K562 (cell line): ENCODE measurements around the gene KLF17. TPM values are rescaled to one million over a fixed set of nuclear protein-coding genes. Genes with fewer than 3 reads are reported as not detected.

Experiments
- ATAC-seq: fragments of 200-7000 bp; cut with Tn5 transposase; 3 replicates; pipeline ENCODE4 v1.9.1; 2020; ENCODE audit warnings: moderate library complexity
- BruUV-seq: library from RNA; stranded (reverse); fragments of 400-500 nt; replicated peaks from 2 replicates; lab custom pipeline; 2021; lab: Mats Ljungman, UMichigan
- CTCF ChIA-PET: fragments of 300-600 bp; formaldehyde crosslinking; extraction: SDS; loops from one replicate; lab custom pipeline; 2021; ENCODE audit warnings: low intra/inter-chr PET ratio; lab: Yijun Ruan, JAX
- POLR2A ChIA-PET: fragments of 300-600, 350-650 bp; sonication (Branson Sonifier 250); formaldehyde crosslinking; extraction: SDS; loops from one replicate; lab custom pipeline; 2021; ENCODE audit warnings: antibody characterized with exemption, inconsistent platforms; lab: Yijun Ruan, JAX
- DNase-seq, 4 experiments: peaks; one replicate each; pipeline versions ENCODE4 v3.0.0 to v3.0.0-alpha.2; 2011 to 2018; ENCODE audit warnings: low spot score in 3 of 4, mixed read lengths in 3 of 4; ENCODE audit errors: extremely low read depth in 1 of 4
- FAIRE-seq: peaks from 2 replicates; lab custom pipeline; 2011; peaks lifted over from hg19 to GRCh38; lab: Jason Lieb, UNC
- H2AFZ ChIP-seq: 2 replicates; pipeline ENCODE4 v1.6.0; 2011; ENCODE audit warnings: low read depth, low read length, control low read depth, inconsistent platforms
- H3K27ac ChIP-seq: fragments of 200-600 bp; 3 replicates; pipeline ENCODE4 v1.8.0; 2011; ENCODE audit warnings: low read depth, mild to moderate bottlenecking, control low read depth, inconsistent platforms, low read length, moderate library complexity, mixed read lengths; ENCODE audit errors: extremely low read depth
- H3K27me3 ChIP-seq, 2 experiments: fragments of 300-600 bp in 1 of 2; 2 replicates in 1 of 2; 3 replicates in 1 of 2; pipeline versions ENCODE4 v1.6.0 to v1.8.0; 2011; ENCODE audit warnings: inconsistent platforms in 2 of 2, low read length in 2 of 2, mild to moderate bottlenecking in 1 of 2, mixed read lengths in 1 of 2, moderate library complexity in 1 of 2; ENCODE audit not compliant: control insufficient read depth in 2 of 2, insufficient read depth in 2 of 2
- H3K36me3 ChIP-seq: fragments of 300-600 bp; 3 replicates; pipeline ENCODE4 v1.8.0; 2011; ENCODE audit warnings: mild to moderate bottlenecking, low read length, inconsistent platforms; ENCODE audit not compliant: control insufficient read depth, insufficient read depth
- H3K4me1 ChIP-seq, 2 experiments: fragments of 200-600 bp in 1 of 2; replicated peaks in 1 of 2; 2 replicates in 1 of 2; 3 replicates in 1 of 2; pipeline versions ENCODE4 v1.5.1 to v1.8.0; 2011; ENCODE audit warnings: inconsistent platforms in 2 of 2, low read length in 2 of 2, mild to moderate bottlenecking in 1 of 2, mixed read lengths in 1 of 2, moderate library complexity in 1 of 2; ENCODE audit not compliant: control insufficient read depth in 2 of 2, insufficient read depth in 2 of 2
- H3K4me2 ChIP-seq: 2 replicates; pipeline ENCODE4 v1.6.1; 2011; ENCODE audit warnings: low read length, control low read depth, inconsistent platforms, mixed read lengths; ENCODE audit not compliant: insufficient read depth
- H3K4me3 ChIP-seq: fragments of 200-600 bp; sonication (generic), shearing (Covaris generic); 2 replicates; pipeline ENCODE4 v1.5.1; 2016; ENCODE audit warnings: control low read depth, inconsistent platforms
- H3K79me2 ChIP-seq: fragments of 200-600 bp; 3 replicates; pipeline ENCODE4 v1.8.0; 2011; ENCODE audit warnings: low read length, inconsistent platforms; ENCODE audit not compliant: control insufficient read depth, insufficient read depth
- H3K9ac ChIP-seq, 2 experiments: 2 replicates each; pipeline versions ENCODE4 v1.6.0 to v1.6.1; 2011; ENCODE audit warnings: low read depth in 2 of 2, low read length in 2 of 2, control low read depth in 1 of 2, inconsistent platforms in 1 of 2, mild to moderate bottlenecking in 1 of 2, mixed read lengths in 1 of 2; ENCODE audit not compliant: insufficient read depth in 1 of 2
- H3K9me1 ChIP-seq: one replicate; pipeline ENCODE4 v1.6.0; 2011; ENCODE audit warnings: inconsistent platforms, mild to moderate bottlenecking, low read length, moderate library complexity; ENCODE audit not compliant: control insufficient read depth, insufficient read depth
- H3K9me3 ChIP-seq: replicated peaks from 2 replicates; pipeline ENCODE4 v1.5.1; 2011; ENCODE audit warnings: low read depth, low read length, inconsistent platforms; ENCODE audit not compliant: control insufficient read depth, insufficient read depth
- H4K20me1 ChIP-seq: replicated peaks from 2 replicates; pipeline ENCODE4 v1.6.1; 2011; ENCODE audit warnings: low read length, inconsistent platforms, mixed read lengths; ENCODE audit not compliant: control insufficient read depth, insufficient read depth
- BRD9 ChIP-seq: fragments of 450-650 bp; IDR thresholded peaks from 2 replicates; pipeline ENCODE4 v1.6.1; 2018; ENCODE audit warnings: low read depth; ENCODE audit not compliant: partially characterized antibody
- CEBPG ChIP-seq, 3 experiments: fragments of 200-800 bp in 1 of 3; sonication (Bioruptor generic) in 1 of 3; sonication (generic) in 1 of 3; formaldehyde crosslinking in 1 of 3; IDR thresholded peaks in 2 of 3; conservative IDR thresholded peaks in 1 of 3; 2 replicates each; pipeline versions ENCODE4 v1.6.1 to v1.8.0; 2016 to 2022; ENCODE audit warnings: missing compliant biosample characterization in 2 of 3, missing genetic modification characterization in 2 of 3, mild to moderate bottlenecking in 1 of 3, missing genetic modification reagents in 1 of 3
- CEBPZ ChIP-seq: fragments of 150-350 bp; IDR thresholded peaks from 2 replicates; pipeline ENCODE4 v1.6.1; 2014; ENCODE audit warnings: low read depth, mild to moderate bottlenecking, low read length, borderline replicate concordance
- FOXA1 ChIP-seq: fragments of 450-650 bp; IDR thresholded peaks from 2 replicates; pipeline ENCODE4 v1.6.1; 2016; ENCODE audit warnings: mild to moderate bottlenecking, borderline replicate concordance
- HNRNPLL ChIP-seq: fragments of 200-400 bp; formaldehyde crosslinking; IDR thresholded peaks from 2 replicates; pipeline ENCODE4 v1.6.1; 2017; ENCODE audit warnings: low read length, low read depth, mild to moderate bottlenecking; ENCODE audit not compliant: poor library complexity, severe bottlenecking
- LEF1 ChIP-seq: fragments of 450-650 bp; IDR thresholded peaks from 2 replicates; pipeline ENCODE4 v1.6.1; 2016; ENCODE audit warnings: mild to moderate bottlenecking
- PKNOX1 ChIP-seq: fragments of 450-650 bp; IDR thresholded peaks from 2 replicates; pipeline ENCODE4 v1.6.1; 2016
- TSC22D4 ChIP-seq: fragments of 450-650 bp; IDR thresholded peaks from 2 replicates; pipeline ENCODE4 v1.6.1; 2016; ENCODE audit warnings: missing genetic modification characterization, missing biosample characterization, control low read depth
- WGBS: fragments of 100-300 bp; shearing (Covaris generic); methylation state at CpG from one replicate; pipeline ENCODE4 v1.1.6; 2016; ENCODE audit warnings: low coverage, mixed read lengths; ENCODE audit not compliant: insufficient coverage; ENCODE audit errors: missing lambda C conversion rate; 5-methylcytosine and 5-hydroxymethylcytosine counted together
- in situ Hi-C: fragments of 300-500 bp; cut with MboI; formaldehyde crosslinking; loops from 4 replicates; pipeline ENCODE4 v1.15.0; 2018; ENCODE audit warnings: inconsistent platforms, mixed read lengths
- intact Hi-C: fragments of 100-400 bp; cut with micrococcal nuclease; formaldehyde crosslinking; loops from 2 replicates; pipeline ENCODE4 v1.14.2; 2022
- polyA plus RNA-seq, 8 experiments: library from polyadenylated mRNA; depleted of rRNA in 4 of 8; stranded (reverse) in 5 of 8; unstranded in 3 of 8; fragments of >200 nt; fragmentation: Nextera tagmentation in 2 of 8; fragmentation: Illumina TruSeq in 1 of 8; extraction: Ambion mirVana in 2 of 8; extraction: Trizol in 1 of 8; gene quantifications; 2 replicates each; pipeline versions ENCODE4 v1.2.1 to v1.2.3, GENCODE V29; 2011 to 2014; ENCODE audit warnings: inconsistent platforms in 1 of 8, missing spikeins in 1 of 8
- total RNA-seq, 7 experiments: library from RNA; depleted of rRNA in 6 of 7; stranded (reverse); fragments of >200 nt in 6 of 7; fragmentation: Illumina TruSeq in 2 of 7; extraction: Trizol in 2 of 7; gene quantifications; 2 replicates each; pipeline versions ENCODE4 v1.2.1 to v1.2.3, GENCODE V29; 2011 to 2021; ENCODE audit warnings: low replicate concordance in 1 of 7
- TF ChIP-seq, protein P1 (sequence below), 2 experiments: fragments of 450-650 bp in 1 of 2; sonication (generic) in 1 of 2; formaldehyde crosslinking in 1 of 2; IDR thresholded peaks in 1 of 2; conservative IDR thresholded peaks in 1 of 2; 2 replicates each; pipeline versions ENCODE4 v1.6.1 to v1.8.1; 2016 to 2023; ENCODE audit warnings: mild to moderate bottlenecking in 2 of 2, moderate library complexity in 2 of 2, inconsistent platforms in 1 of 2, missing genetic modification reagents in 1 of 2

Gene KLF17
- total and polyA plus RNA-seq, 9 of the 15 experiments (the other 6 are each of a cell fraction or from before 2014, with no cell fraction given) = 0.01 to 0.24 (median 0.13) TPM; not detected in 6

GRCh38 chr1:44152692-44153091 is 34.1 kb downstream of the KLF17 start:
- H3K4me1 ChIP-seq = no peaks in the 10 kb centered on the region; a peak in 1 of 5 replicates
- H3K79me2 ChIP-seq = no peaks in the 10 kb centered on the region
- peaks cover 26 to 28% of the 10 kb centered on the region in 2 experiments for H3K27me3 ChIP-seq
- no peak for DNase-seq
- POLR2A ChIA-PET = no interaction called here
- H3K36me3 ChIP-seq = no peaks in the 10 kb centered on the region
- TF ChIP-seq CEBPG (CRISPR knock-in tag; IDR thresholded peaks at IDR 0.05) = no peak
- TF ChIP-seq CEBPG (tag; conservative IDR thresholded peaks at IDR 0.05 in 1 of 2, IDR thresholded peaks at IDR 0.05 in 1 of 2) = 0 out of 4 replicates have a peak, but pooled peaks of 1 of the 2 experiments have one; percentile 31
- TF ChIP-seq BRD9 = no peak
- no TSS peak for BruUV-seq
- H3K4me3 ChIP-seq = no peak overlapping the region
- WGBS = 0% methylated on average over 1 of the region's 1 CpG
- ATAC-seq = no peak
- no peak overlapping the region for H3K9ac ChIP-seq
- no peak overlapping the region for H2AFZ ChIP-seq
- CTCF ChIA-PET = no interaction called here
- no peaks in the 10 kb centered on the region for H4K20me1 ChIP-seq
- no peaks in the 10 kb centered on the region for H3K9me1 ChIP-seq
- H3K4me2 ChIP-seq = no peak overlapping the region
- in situ Hi-C loops (no loop called here), intact Hi-C loops (no loop called here)
- H3K9me3 ChIP-seq = no peaks in the 10 kb centered on the region
- H3K27ac ChIP-seq = no peak overlapping the region
- no peak for FAIRE-seq

DNA sequence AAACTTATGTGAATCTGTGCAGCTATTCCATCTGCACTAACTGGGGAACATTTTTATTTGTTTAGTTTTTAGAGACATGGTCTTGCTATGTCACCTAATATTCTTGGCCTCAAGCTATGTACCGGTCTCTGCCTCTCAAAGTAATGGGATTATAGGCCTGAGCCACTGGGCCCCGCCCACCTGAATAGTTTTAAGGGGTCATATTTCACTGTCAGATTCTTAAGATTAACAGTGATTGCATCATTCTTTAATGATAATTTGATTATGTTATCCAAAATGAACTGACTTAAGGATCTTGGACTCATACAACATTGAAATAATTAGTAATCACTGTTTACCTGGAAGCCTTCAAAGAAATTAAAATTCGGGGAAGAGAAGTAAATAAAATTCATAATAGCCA is 35.4 kb downstream of the KLF17 start:
- DNase-seq (no peak), ATAC-seq (peak; percentile 50; the same call in 2 of the 3 replicates), FAIRE-seq (peak; percentile 15)
- no peaks in the 10 kb centered on the region for H3K79me2 ChIP-seq
- no peak overlapping the region for H3K27ac ChIP-seq
- H2AFZ ChIP-seq = no peak overlapping the region
- POLR2A ChIA-PET = no interaction called here
- no peak overlapping the region for H3K9ac ChIP-seq
- no peaks in the 10 kb centered on the region for H4K20me1 ChIP-seq
- H3K4me2 ChIP-seq = no peak overlapping the region
- no peaks in the 10 kb centered on the region for H3K9me3 ChIP-seq
- no TSS peak for BruUV-seq
- intact Hi-C loops (no loop called here), in situ Hi-C loops (no loop called here)
- H3K27me3 ChIP-seq = peaks cover 21 to 26% of the 10 kb centered on the region in 2 experiments
- H3K36me3 ChIP-seq = no peaks in the 10 kb centered on the region
- CTCF ChIA-PET = no interaction called here
- H3K4me1 ChIP-seq = no peaks in the 10 kb centered on the region; a peak in 1 of 5 replicates
- no peak overlapping the region for H3K4me3 ChIP-seq
- 13% methylated on average over 3 of the region's 3 CpGs for WGBS
- no peaks in the 10 kb centered on the region for H3K9me1 ChIP-seq
- TF ChIP-seq CEBPZ = no peak
- no peak for TF ChIP-seq FOXA1
- TF ChIP-seq PKNOX1 = peak; percentile 87
- TF ChIP-seq TSC22D4 (tag) = no peak
- no peak for TF ChIP-seq HNRNPLL
- TF ChIP-seq, protein P1, sequence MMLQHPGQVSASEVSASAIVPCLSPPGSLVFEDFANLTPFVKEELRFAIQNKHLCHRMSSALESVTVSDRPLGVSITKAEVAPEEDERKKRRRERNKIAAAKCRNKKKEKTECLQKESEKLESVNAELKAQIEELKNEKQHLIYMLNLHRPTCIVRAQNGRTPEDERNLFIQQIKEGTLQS (IDR thresholded peaks at IDR 0.05) = peak; percentile 86
- TF ChIP-seq, protein P1 (CRISPR knock-in tag; conservative IDR thresholded peaks at IDR 0.05) = no peak
- TF ChIP-seq LEF1 = no peak
